NCI-H1930 (cell line): Measurements from ENCODE around the gene COQ10A.
A peak's percentile ranks its signal among the peaks of the same experiment; 100 is the strongest.
"Not testable (repeated sequence)": the region's sequence is repeated elsewhere in the genome, so short reads cannot be mapped to it uniquely, and the experiment has no call there.

ENCODE experiments used
- DNase-seq, 2 experiments: peaks; one replicate each; lab custom pipeline; 2025; lab: John Stamatoyannopoulos, UW

The COQ10A gene

DNA sequence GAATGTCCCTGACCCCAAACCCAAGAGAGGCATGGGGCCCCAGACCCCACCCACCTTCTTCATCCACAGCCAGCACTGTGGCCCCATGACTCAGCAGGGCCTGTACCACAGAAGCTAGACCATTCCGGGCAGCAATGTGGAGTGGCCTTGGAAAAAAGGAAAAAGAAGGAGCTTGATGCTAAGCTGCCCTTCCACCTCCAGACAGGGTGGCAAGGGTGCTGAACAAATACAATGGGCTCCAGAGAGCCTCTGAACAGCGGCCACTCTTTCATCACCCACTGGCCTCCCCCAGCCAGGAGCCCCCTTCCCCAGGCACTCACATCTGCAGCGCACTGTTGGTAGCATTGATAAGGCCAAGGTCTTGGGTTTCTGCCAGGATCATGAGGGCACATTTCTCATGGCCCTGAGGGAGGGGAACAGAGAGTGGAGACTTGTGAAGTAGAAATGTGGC is 23.0 kb upstream of the COQ10A start:
- DNase-seq, result no peak

DNA sequence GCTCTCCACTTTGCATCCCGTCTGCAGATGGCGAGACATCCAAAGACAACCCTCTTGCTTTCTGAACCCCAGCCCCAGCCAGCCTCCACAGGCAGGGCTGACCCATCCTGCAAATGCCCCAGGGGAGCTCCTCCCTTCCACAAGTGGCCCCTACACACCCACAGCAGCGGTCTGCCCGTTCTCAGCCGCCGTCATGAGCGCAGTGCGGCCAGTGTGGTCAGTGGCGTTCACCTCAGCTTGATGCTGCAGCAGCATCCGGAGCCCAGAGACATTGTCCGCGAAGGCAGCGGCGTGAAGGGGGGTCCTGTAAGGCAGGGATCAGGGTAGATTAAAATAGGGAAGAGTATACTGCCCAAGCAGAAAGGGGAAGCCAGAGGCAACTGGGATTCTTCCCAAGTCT is 22.2 kb upstream of the COQ10A start:
- DNase-seq, result no peak

DNA sequence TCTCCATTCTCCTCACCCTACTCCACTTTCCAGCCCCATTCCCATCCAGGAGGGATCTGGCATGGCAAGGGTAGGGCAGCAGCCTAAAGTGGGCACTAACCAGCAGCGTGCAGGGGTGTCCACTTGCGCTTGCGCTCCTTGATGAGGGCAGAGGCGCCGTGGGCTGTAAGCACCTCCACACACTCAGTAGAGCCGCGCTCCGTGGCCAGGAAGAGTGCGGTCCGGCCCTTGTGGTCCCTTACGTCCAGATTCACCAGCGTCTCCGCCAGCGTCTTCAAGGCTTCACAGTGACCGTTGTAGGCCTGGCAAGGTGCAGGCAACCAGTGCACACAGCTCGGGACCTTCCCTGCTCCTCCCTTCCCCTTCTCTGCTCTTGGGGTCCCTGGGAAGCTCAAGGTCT is 18.8 kb upstream of the COQ10A start:
- DNase-seq, result no peak

DNA sequence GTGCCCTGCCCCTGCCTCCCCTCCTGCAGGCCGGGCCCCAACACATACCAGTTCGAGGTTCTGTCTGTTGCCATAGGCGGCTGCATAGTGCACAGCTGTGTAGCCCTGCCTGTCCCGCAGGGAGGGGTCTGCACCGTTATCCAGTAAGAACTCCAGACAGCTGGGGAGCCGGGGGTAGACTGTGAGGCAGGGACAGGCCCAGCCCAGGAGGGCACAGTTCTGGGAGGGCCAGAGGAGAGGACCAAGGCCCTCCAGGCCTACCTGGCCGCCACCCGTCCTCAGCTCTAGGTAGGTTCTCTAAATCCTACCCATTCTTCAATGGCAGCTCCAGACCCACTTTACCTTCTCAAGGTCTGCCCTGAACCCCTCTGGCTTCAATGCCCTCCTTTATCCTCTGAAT is 18.0 kb upstream of the COQ10A start:
- DNase-seq, result no peak

DNA sequence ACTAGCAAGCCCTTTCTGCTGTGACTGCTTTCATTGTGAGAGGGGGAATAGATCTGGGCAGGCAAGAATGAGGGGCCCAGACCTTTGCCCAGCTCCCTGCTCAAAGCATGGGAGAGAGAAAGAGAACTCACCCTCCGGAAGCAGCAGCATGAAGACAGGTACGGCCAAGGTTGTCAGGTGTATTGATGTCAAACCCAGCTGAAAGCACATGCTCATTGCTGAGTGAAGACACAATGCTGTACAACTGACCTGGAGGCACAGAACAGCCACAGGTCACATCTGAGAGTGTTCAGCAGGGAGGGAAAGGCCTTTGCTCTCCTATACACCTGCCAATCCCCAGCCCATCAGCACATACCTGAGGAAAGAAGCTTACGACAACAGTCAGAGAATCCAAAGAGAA is 14.1 kb upstream of the COQ10A start:
- DNase-seq, result no peak

DNA sequence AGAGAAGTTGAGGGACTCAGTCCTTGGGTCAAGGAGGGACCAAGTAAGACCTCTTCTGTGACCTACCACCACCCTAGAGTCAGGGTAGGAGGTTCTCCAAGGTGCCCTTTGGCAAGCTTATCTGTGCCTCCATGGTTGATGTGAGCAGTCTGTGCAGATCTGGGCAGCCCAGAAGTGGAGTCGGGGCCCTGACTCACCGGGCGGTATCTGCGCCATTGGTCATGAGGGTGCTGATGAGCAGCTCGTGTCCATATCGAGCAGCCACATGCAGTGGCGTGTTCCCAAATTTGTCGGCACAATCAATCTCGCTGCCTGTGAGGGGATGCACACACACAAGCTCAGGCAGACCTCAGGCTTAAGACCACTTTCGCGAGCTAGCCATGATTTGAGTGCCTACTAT is 13.7 kb upstream of the COQ10A start:
- no peak for DNase-seq

DNA sequence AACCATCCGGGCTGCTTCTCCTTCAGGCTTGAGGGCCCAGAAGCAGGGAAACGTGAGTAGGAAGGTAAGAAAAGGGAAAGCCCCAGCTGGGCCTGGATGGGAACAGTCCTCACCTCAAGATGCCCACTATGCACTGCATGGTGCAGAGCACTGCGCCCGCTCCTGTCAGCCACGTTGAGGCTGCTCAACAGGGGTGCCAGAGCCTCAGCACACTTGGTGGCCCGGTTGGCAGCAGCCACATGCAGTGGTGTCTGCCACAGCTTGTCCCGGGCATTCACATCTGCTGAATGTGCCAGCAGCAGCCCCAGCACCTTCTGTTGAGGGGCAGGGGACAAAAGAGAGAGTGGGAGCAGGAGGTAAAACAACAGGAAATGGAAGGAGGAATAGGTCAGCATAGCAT is 11.1 kb upstream of the COQ10A start:
- no peak for DNase-seq

DNA sequence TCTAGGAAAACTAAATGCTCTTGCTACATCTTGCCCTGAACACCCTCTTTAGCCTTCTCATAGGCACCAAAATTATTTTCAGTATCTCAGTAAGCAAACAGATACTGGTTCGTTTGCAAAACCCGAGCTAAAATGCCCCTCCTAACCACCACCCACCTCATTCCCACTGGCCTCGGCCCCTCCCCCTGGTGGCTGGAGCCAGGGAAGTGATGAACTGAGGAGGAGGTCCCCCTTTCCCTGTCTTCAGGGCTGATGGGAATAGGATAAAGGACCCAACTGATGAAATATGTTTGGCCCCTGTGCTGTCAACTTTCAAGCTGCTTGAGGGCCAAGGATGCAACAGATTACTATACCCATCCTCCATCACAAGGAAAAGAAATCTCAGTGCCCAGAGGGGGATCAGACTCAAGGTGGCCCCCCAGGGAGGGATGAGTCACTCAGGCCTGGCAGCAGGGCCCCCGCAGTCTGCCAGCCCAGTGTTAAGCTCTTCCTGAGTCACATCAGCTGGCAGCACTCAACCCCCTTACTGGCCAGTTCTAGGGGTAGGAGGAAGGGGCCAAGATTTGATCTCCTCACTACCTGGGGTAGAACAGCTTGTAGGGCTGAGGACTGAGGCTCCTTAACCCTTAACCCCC is 10.3 kb upstream of the COQ10A start:
- DNase-seq, result no peak

DNA sequence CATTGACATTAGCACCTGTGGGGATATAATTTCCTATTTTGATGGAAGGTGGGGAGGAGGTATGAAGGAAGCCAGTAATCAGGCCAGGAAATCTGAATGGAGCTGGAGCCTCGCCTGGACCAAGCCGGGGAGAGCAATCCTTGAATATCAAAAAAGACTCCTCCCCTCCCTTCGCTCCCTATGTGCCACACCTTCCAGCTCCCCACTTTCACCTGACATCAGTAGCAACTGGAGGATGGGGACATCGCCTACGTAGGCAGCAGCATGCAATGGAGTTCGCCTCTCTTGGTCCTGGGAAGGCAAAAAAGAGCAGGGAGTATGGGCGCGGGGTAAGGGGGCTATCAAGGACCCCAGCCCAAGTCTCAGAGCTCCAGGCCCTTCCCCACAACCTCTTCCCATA is 9.7 kb upstream of the COQ10A start:
- DNase-seq, result no peak

DNA sequence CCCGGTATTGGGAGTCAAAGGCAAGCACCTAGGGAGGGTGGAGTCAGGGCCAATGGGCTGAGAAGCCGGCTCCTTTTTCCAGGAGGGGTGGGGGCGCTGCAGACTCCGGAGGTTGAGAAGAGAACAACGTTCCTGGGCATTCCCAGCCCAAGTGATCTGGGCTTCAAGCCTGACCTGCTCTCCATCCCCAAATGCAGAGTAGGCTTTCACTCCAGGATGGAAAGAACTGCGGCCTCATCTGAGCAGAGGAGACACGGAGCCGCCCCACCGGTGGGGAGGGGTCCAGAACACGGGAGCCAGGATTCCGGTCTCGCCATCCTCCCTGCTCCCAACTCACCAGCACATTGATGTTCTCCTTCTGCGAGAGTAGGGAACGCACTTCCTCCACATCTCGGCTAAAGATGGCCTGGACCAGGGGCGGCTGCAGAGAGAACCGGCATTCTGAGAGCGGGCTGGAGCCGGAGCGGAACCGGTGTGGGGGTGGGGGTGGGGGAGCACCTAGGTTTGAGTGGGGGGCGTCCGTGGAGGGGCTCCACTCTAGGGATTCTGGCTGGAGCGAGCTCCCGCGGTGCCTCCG is 9.2 kb upstream of the COQ10A start:
- DNase-seq, result peak; percentile 14 to 29

DNA sequence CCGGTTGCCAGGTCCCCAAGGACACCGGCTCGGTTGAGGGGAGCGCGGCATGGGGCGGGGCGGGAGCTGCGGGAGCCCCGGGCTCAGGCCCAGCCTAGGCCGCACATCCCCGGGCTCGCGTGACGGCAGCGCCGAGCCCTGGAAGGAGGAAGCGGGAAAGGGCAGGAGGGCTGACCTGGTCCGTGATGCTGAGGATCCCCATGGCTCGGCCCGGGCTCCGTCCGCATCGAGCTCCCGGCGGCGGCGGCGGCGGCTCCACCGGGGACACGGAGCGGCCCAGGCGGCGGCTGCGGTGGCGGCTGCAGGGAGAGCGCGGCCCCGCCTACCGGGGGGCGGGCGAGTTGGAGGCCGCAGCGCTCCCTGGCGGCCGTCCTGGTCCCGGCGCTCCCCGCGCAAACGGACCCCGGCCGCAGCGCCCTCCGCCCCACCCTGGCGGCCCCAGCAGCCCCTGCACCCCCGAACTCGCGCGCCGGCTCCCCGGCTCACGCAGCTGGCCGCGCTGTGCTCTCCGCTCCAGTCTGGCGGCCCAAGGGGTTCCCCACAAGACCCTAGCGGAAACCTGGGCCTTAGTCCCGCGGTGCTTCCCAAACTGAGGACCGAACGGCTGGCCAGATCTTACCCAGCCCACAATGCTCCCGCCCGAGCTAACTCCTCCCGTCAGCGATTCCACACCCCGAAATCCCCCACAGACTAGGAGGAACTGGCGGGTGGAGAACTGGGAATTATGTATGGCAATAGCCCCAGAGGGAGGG is 8.5 kb upstream of the COQ10A start, which contains the start of gene ANKRD52:
Gene ANKRD52 (minus strand): TSS at position 317 of the 752 bp plus-strand sequence. CDS start 115 bp downstream, at position 202.
- DNase-seq, result peak; percentile 66 to 78

DNA sequence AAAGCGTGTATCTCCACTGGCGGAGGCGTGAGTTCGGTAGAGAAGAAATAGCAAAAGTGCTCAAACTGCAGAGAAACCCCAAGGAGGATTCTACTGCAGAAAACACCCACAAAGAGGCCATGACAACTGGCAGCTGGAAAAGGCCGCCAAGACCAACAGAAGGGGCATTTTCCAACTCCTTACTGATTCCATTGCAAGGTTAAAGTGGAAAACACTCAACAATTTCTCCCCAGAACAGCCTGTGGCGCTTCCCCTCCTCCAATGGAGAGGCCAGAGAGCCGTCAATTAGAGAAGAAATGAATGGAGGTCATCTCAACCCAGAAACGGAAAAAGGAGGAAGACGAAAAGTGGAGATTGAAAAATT is 7.9 kb upstream of the COQ10A start:
- DNase-seq, result no peak

DNA sequence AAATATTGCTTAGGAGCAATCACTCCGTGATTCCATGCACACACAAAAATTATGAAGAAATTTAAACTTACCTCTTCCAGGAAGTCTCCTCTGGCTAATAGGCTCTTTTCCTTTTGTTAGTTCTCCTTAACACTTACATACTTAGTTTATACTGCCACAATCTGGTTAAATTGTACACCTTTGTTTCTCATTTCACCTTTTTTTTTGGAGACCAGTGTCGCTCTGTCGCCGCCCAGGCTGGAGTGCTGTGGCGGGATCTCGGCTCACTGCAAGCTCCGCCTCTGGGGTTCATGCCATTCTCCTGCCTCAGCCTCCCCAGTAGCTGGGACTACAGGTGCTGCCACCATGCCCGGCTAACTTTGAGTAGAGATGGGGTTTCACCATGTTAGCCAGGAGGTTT is 6.4 kb upstream of the COQ10A start:
- DNase-seq, result no peak

DNA sequence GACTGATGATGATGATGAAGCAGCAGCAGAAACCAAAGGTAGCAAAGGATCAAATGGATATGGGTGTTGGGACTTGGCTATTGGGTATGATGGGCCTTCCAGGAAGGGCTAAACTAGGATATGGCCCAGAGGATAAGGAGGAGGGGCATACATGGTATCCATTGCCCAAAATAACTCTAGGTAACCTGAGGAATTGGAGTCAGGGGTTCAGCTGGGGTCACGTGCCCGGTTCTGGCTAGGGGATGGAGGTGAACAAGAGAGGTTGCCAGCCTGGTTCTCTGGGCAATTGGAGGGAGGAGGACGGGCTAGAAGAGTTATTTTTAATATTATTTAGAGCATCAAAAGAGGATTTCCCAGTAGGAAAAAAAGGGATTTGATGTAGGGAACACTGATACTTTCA is 5.8 kb upstream of the COQ10A start:
- no peak for DNase-seq

DNA sequence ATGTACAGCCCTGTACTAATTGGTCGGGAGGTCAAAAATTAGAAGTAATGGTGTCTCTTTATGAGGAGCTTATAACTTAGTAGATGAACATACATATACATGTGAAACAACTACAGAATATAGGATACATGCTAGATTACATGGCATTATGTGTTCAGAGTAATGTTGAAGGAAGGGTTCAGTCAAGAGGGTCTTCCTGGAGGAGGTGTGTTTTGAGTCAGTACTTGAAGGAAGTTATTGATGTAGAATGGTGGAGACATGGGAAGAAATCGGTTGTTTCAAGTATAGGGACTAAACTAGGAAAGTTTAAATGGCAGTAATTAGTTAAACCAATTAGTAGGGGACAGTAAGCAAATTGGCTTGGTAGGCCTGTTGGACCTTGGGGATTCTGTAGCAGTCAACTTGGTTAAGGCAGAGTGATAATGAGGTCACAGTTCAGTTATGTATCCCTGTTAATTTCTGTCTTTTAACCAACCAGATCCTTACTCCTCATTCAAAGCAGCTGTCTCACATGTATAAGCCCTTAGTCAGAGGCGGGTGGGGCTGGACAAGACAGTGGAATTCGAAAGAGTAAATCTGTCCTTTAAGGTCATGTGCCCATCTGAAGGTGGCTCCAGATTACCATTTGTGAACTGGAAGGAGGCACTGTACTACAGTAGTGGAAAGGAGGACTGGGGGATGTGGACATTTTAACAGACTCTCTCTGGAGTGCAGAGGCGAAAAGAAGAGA is 5.1 kb upstream of the COQ10A start:
- DNase-seq, result no peak

DNA sequence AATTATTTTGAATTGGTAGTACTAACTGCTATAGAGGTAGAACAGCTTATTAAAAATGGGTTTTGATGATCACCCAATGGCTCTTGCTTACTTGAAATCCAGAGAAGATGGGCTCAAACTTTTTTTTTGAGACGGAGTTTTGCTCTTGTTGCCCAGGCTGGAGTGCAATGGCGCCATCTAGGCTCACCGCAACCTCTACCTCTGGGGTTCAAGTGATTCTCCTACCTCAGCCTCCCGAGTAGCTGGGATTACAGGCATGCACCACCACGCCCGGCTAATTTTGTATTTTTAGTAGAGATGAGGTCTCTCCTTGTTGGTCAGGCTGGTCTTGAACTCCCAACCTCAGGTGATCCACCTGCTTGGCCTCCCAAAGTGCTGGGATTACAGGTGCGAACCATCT is 3.8 kb upstream of the COQ10A start:
- DNase-seq, result not testable (repeated sequence)

DNA sequence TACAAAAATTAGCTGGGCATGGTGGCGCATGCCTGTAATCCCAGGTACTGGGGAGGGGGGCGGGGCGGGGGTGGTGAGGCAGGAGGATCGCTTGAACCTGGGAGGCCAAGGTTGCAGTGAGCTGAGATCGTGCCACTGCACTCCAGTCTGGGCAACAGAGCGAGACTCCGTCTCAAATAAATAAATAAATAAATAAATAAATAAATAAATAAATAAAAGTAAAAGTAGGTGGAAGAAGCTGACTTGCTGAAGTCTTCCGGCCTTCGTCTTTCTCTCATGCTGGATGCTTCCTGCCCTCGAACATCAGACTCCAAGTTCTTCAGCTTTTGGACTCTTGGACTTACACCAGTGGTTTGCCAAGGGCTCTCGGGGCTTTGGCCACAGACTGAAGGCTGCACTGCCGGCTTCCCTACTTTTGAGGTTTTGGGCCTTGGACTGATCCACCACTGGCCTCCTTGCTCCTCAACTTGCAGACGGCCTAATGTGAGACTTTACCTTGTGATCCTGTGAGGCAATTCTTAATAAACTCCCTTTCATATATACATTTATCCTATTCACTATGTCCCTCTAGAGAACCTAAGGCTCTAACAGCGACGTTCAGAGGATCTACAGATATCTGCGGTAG is 562 bp upstream of the COQ10A start:
- not testable (repeated sequence) for DNase-seq

DNA sequence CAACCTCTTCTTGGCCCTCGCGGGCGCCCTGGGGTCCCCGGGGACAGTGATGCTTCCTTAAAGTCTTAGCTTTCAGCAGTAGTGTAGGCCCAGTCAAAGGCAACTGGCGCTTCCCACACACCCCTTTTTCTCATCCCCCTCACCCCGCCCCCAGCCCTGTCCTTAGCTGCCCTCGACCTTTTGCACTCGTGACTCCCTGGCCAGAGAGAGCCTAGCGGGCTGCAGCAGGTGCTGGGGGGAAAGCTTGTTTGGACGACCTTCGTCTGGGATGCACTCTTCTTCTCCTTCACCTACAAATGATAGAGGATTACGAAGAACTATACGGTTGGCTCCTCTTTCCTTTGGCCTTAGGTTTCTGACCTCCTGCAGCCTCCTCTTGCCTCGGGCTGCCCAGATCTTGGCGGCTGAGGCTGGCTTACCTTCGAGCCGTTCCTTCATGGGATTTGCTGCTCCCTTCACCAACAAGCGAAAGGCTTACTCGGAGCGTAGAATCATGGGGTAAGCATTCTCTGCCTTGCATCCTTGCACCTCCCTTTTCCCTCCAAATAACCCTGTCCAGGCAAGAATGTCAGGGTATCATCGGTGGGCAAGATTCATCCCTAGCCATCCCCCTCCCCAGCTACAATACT is 815 bp downstream of the COQ10A start:
- DNase-seq, result no peak

DNA sequence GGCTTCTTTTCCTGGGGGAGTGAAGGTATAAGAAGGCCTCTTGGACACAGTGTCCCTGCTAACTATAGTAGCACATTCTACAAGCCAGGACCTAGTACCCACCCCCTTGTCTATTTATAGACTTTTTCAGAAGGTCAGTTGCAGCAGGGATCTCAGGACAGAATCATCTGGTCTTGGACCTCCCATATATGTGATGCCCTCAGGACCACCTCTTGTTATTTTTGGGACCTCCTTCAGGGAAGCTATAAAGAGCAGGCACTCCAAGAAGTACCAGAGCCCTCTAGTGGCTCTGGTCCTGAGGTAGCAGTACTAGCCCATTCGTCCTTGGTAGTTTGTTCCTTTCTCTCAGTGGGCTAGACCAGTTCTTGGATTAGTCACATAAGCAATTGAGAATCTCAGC is 4.3 kb downstream of the COQ10A start:
- DNase-seq, result peak in 1 of 2 experiments; percentile 4

DNA sequence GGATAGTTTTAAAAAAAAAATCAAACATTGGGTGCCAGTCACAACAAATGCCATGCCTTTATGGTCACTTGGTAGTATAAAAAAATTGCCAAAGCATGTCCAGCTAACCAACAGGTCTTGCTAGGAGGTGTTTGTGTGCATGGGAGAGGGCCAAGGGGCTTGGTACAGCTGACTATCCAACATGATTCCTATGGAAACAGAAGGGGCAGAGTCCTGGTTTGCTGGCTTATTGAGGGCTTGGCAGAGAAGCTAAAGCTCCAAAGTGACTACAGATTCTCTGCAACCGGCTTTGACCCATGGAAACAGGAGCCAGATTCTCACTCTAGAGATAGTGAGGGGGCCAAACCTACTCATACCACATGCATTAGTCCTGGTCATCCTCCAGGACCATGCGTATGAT is 5.7 kb downstream of the COQ10A start:
- not testable (repeated sequence) for DNase-seq

DNA sequence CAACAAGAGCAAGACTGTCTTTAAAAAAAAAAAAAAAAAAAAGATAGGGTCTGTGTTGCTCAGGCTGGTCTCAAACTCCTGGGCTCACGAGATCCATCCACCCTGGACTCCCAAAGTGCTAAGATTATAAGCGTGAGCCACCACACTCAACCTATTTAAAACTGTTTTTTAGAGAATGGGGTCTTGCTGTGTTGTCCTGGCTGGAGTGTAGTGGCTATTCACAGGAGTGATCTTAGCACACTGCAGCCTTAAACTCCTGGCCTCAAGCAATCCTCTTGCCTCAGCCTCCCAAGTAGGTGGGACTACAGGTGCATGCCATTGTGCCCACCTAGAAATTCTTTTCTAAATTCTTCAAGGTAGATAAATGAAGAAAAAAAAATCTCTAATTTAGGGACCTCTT is 7.6 kb downstream of the COQ10A start:
- no peak for DNase-seq

DNA sequence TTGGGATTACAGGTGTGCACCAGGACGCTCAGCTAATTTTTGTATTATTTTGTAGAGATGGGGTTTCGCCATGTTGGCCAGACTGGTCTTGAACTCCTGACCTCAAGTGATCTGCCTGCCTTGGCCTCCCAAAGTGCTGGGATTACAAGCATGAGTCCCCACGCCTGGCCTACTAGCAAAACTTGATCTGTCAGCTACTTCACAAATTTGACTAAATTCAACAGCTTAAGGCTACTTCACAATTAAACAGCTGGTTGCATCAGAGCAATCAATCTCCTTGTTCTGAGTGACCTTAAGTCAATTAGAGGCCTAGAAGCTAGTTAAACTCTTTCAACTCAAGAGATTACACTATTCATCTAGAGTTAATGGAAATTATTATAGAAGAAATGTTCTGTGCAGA is 12.2 kb downstream of the COQ10A start:
- no peak for DNase-seq
